ENCODE results near the gene NELFB. TPM values are rescaled to one million over a fixed set of nuclear protein-coding genes. Genes with fewer than 3 reads are reported as not detected.

NELFB gene
- polyA plus RNA-seq, 1 donor (not counting 4 experiments of a cell fraction or from before 2014, with no cell fraction given), result 25.1 TPM

GRCh38 chr9:137279741-137280473, 24.8 kb downstream of the NELFB start:
- TF ChIP-seq, protein P1, sequence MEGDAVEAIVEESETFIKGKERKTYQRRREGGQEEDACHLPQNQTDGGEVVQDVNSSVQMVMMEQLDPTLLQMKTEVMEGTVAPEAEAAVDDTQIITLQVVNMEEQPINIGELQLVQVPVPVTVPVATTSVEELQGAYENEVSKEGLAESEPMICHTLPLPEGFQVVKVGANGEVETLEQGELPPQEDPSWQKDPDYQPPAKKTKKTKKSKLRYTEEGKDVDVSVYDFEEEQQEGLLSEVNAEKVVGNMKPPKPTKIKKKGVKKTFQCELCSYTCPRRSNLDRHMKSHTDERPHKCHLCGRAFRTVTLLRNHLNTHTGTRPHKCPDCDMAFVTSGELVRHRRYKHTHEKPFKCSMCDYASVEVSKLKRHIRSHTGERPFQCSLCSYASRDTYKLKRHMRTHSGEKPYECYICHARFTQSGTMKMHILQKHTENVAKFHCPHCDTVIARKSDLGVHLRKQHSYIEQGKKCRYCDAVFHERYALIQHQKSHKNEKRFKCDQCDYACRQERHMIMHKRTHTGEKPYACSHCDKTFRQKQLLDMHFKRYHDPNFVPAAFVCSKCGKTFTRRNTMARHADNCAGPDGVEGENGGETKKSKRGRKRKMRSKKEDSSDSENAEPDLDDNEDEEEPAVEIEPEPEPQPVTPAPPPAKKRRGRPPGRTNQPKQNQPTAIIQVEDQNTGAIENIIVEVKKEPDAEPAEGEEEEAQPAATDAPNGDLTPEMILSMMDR (optimal IDR thresholded peaks at IDR 0.05 in 1 of 3, IDR thresholded peaks at IDR 0.05 in 1 of 3, conservative IDR thresholded peaks at IDR 0.05 in 1 of 3; ENCODE audit: extremely low read depth in 1 of 3, insufficient read depth in 2 of 3, low read length in 3 of 3), result no peak
- no peak for TF ChIP-seq EZH2 (IDR thresholded peaks at IDR 0.05; ENCODE audit: low read length)
- Histone ChIP-seq H2AFZ (ENCODE audit: control insufficient read depth, low read length) (no peak overlapping the region), H3K27me3 (ENCODE audit: control insufficient read depth, extremely low read depth, insufficient read depth, low read length) (peaks cover 3% of the 10 kb centered on the region), H3K9ac (ENCODE audit: control insufficient read depth, extremely low read depth, insufficient read depth, low read length) (no peak overlapping the region), H3K9me3 (ENCODE audit: control insufficient read depth, low read depth, low read length) (no peaks in the 10 kb centered on the region), H3K4me2 (ENCODE audit: control insufficient read depth, extremely low read depth, insufficient read depth, low read depth, low read length) (no peak overlapping the region), H3K9me1 (ENCODE audit: control insufficient read depth, extremely low read depth, insufficient read depth, low read length) (no peaks in the 10 kb centered on the region), H3K36me3 (ENCODE audit: control insufficient read depth in 2 of 2, extremely low read depth in 1 of 2, insufficient read depth in 2 of 2, low read length in 2 of 2) (peaks cover 8 to 14% of the 10 kb centered on the region in 2 experiments), H3K79me2 (ENCODE audit: control insufficient read depth, insufficient read depth, low read length) (peaks cover 25% of the 10 kb centered on the region), H3K4me3 (ENCODE audit: control insufficient read depth in 2 of 3, extremely low read depth in 1 of 3, insufficient read depth in 2 of 3, low read depth in 1 of 3, low read length in 3 of 3) (no peak overlapping the region), H3K4me1 (ENCODE audit: control insufficient read depth, extremely low read depth, insufficient read depth, low read length) (peaks cover 8% of the 10 kb centered on the region), H4K20me1 (ENCODE audit: control insufficient read depth, extremely low read depth, insufficient read depth, low read length) (peaks cover 3% of the 10 kb centered on the region), H3K27ac (ENCODE audit: control insufficient read depth, insufficient read depth, low read length) (no peak overlapping the region)
- FAIRE-seq (no peak), DNase-seq (ENCODE audit: low read depth, low spot score) (no peak)
- dilution Hi-C loops (cut with MboI; ENCODE audit: extremely low pct_ligation_motif_present, low sequenced_read_pairs), result no loop called here

DNA sequence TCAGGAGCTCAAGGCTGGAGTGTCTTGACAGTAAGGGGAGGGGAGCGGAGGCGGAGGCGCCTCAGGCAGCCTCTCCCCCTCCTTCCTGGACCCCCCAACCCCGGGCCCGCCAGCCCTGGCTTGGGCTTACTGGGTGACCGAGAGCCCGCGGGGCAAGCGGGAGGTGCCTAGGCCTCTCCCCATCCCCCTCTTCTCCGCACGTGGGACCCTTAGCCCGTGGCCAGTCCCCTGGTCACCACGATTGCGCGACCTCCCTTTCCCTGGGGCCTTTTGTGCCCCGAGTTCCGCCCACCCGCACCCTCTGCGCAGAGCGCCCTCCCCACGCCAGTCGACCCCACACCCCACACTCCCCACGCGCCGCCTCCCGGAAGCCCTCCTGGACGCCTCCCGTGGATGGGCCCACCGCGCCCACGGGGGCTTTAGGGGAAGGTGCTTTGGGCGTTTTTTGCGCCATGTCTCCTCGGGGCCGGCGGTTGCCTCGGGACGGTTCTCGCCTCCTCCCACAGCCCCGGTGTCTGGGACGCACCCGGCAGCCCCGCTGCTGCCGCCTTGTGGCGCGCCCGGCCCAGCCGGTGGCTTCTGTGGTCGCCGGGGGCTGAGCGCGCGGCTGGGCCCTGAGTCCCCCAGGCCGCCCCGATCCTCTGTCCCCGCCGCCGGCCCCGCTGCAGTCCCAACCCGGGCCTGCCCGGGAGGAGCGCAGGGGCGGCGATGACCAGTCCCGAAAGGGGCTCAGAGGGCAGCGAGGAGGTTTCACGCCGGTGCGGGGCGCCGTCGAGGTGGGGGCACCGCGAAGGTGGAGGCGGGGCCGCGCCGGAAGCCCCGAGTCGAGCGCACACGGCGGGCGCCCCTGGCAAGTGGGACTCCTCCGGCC, 25.6 kb downstream of the NELFB start:
- Histone ChIP-seq H3K36me3 (ENCODE audit: control insufficient read depth in 2 of 2, extremely low read depth in 1 of 2, insufficient read depth in 2 of 2, low read length in 2 of 2) (peaks cover 8 to 14% of the 10 kb centered on the region in 2 experiments), H3K27ac (ENCODE audit: control insufficient read depth, insufficient read depth, low read length) (no peak overlapping the region), H3K4me2 (ENCODE audit: control insufficient read depth, extremely low read depth, insufficient read depth, low read depth, low read length) (no peak overlapping the region), H2AFZ (ENCODE audit: control insufficient read depth, low read length) (no peak overlapping the region), H3K9ac (ENCODE audit: control insufficient read depth, extremely low read depth, insufficient read depth, low read length) (no peak overlapping the region), H3K9me1 (ENCODE audit: control insufficient read depth, extremely low read depth, insufficient read depth, low read length) (no peaks in the 10 kb centered on the region), H3K4me1 (ENCODE audit: control insufficient read depth, extremely low read depth, insufficient read depth, low read length) (peaks cover 8% of the 10 kb centered on the region), H3K9me3 (ENCODE audit: control insufficient read depth, low read depth, low read length) (no peaks in the 10 kb centered on the region), H4K20me1 (ENCODE audit: control insufficient read depth, extremely low read depth, insufficient read depth, low read length) (peaks cover 3% of the 10 kb centered on the region), H3K79me2 (ENCODE audit: control insufficient read depth, insufficient read depth, low read length) (peaks cover 25% of the 10 kb centered on the region), H3K4me3 (ENCODE audit: control insufficient read depth in 2 of 3, extremely low read depth in 1 of 3, insufficient read depth in 2 of 3, low read depth in 1 of 3, low read length in 3 of 3) (no peak overlapping the region), H3K27me3 (ENCODE audit: control insufficient read depth, extremely low read depth, insufficient read depth, low read length) (peaks cover 3% of the 10 kb centered on the region)
- DNase-seq (ENCODE audit: low read depth, low spot score) (no peak), FAIRE-seq (no peak)
- dilution Hi-C loops (cut with MboI; ENCODE audit: extremely low pct_ligation_motif_present, low sequenced_read_pairs), result no loop called here
- TF ChIP-seq EZH2 (IDR thresholded peaks at IDR 0.05; ENCODE audit: low read length), result no peak
- TF ChIP-seq, protein P1 (optimal IDR thresholded peaks at IDR 0.05 in 1 of 3, IDR thresholded peaks at IDR 0.05 in 1 of 3, conservative IDR thresholded peaks at IDR 0.05 in 1 of 3; ENCODE audit: extremely low read depth in 1 of 3, insufficient read depth in 2 of 3, low read length in 3 of 3), result peak in 1 of 3 experiments; percentile 52
